ENCODE data around the gene CCDC157.

CCDC157 gene

GRCh38 chr22:30416837-30417236, 60.0 kb downstream of the CCDC157 start:
- Mint-ChIP-seq H3K9me3 (no peaks in the 10 kb centered on the region), H3K27ac (ENCODE audit: low read depth) (no peak overlapping the region), H3K36me3 (ENCODE audit: insufficient read depth) (peaks cover 19% of the 10 kb centered on the region), H3K4me3 (no peak overlapping the region), H3K27me3 (no peaks in the 10 kb centered on the region), H3K4me1 (peaks cover 10% of the 10 kb centered on the region)
- no peak for ATAC-seq (replicated peaks; ENCODE audit: extremely low read depth, poor library complexity, severe bottlenecking)
- DNase-seq (ENCODE audit: low spot score in 2 of 2), result no peak

GRCh38 chr22:30420347-30421125, 63.7 kb downstream of the CCDC157 start:
- H3K4me3 Mint-ChIP-seq, result no peak overlapping the region
- H3K27me3 Mint-ChIP-seq, result no peaks in the 10 kb centered on the region
- no peaks in the 10 kb centered on the region for H3K9me3 Mint-ChIP-seq
- no peak for DNase-seq (ENCODE audit: low spot score in 2 of 2)
- H3K4me1 Mint-ChIP-seq, result peaks cover 41% of the 10 kb centered on the region
- peaks cover 25% of the 10 kb centered on the region for H3K36me3 Mint-ChIP-seq (ENCODE audit: insufficient read depth)
- ATAC-seq (replicated peaks; ENCODE audit: extremely low read depth, poor library complexity, severe bottlenecking), result no peak
- H3K27ac Mint-ChIP-seq (ENCODE audit: low read depth), result no peak overlapping the region

GRCh38 chr22:30421695-30422480, 65.1 kb downstream of the CCDC157 start:
- Mint-ChIP-seq H3K9me3 (no peaks in the 10 kb centered on the region), H3K4me3 (peak overlapping the region; percentile 89), H3K27me3 (no peaks in the 10 kb centered on the region), H3K36me3 (ENCODE audit: insufficient read depth) (peaks cover 21% of the 10 kb centered on the region), H3K27ac (ENCODE audit: low read depth) (peak overlapping the region; percentile 97), H3K4me1 (peaks cover 54% of the 10 kb centered on the region)
- ATAC-seq (replicated peaks; ENCODE audit: extremely low read depth, poor library complexity, severe bottlenecking), result no peak
- DNase-seq (ENCODE audit: low spot score in 2 of 2), result no peak

- peak overlapping the region; percentile 89 for H3K4me3 Mint-ChIP-seq
Observed at GRCh38 chr22:30422481-30423300, 65.9 kb downstream of the CCDC157 start.

GRCh38 chr22:30423301-30423958, 66.6 kb downstream of the CCDC157 start:
- H3K27ac Mint-ChIP-seq (ENCODE audit: low read depth), result peak overlapping the region; percentile 97
- peak overlapping the region; percentile 89 for H3K4me3 Mint-ChIP-seq
- DNase-seq (ENCODE audit: low spot score in 2 of 2) (no peak), ATAC-seq (replicated peaks; ENCODE audit: extremely low read depth, poor library complexity, severe bottlenecking) (no peak)
- no peaks in the 10 kb centered on the region for H3K27me3 Mint-ChIP-seq
- H3K36me3 Mint-ChIP-seq (ENCODE audit: insufficient read depth), result peaks cover 18% of the 10 kb centered on the region
- no peaks in the 10 kb centered on the region for H3K9me3 Mint-ChIP-seq
- peaks cover 59% of the 10 kb centered on the region for H3K4me1 Mint-ChIP-seq

More at GRCh38 chr22:30422481-30423300, 65.9 kb downstream of the CCDC157 start:
- no peaks in the 10 kb centered on the region for H3K9me3 Mint-ChIP-seq
- peaks cover 18% of the 10 kb centered on the region for H3K36me3 Mint-ChIP-seq (ENCODE audit: insufficient read depth)
- peak overlapping the region; percentile 97 for H3K27ac Mint-ChIP-seq (ENCODE audit: low read depth)
- no peak for ATAC-seq (replicated peaks; ENCODE audit: extremely low read depth, poor library complexity, severe bottlenecking)
- no peaks in the 10 kb centered on the region for H3K27me3 Mint-ChIP-seq
- peaks cover 59% of the 10 kb centered on the region for H3K4me1 Mint-ChIP-seq
- no peak for DNase-seq (ENCODE audit: low spot score in 2 of 2)

- DNase-seq (ENCODE audit: low spot score in 2 of 2), result peak; percentile 92 to 97
- H3K4me1 Mint-ChIP-seq, result peaks cover 59% of the 10 kb centered on the region
- peak; percentile 85 for ATAC-seq (replicated peaks; ENCODE audit: extremely low read depth, poor library complexity, severe bottlenecking)
- peak overlapping the region; percentile 89 for H3K4me3 Mint-ChIP-seq
- peaks cover 20% of the 10 kb centered on the region for H3K36me3 Mint-ChIP-seq (ENCODE audit: insufficient read depth)
- H3K27ac Mint-ChIP-seq (ENCODE audit: low read depth), result peak overlapping the region; percentile 97
- H3K9me3 Mint-ChIP-seq, result no peaks in the 10 kb centered on the region
- H3K27me3 Mint-ChIP-seq, result no peaks in the 10 kb centered on the region
Observed at GRCh38 chr22:30423959-30424533, 67.2 kb downstream of the CCDC157 start.

GRCh38 chr22:30424534-30425326, 67.9 kb downstream of the CCDC157 start:
- peak overlapping the region; percentile 89 for H3K4me3 Mint-ChIP-seq
- peaks cover 20% of the 10 kb centered on the region for H3K36me3 Mint-ChIP-seq (ENCODE audit: insufficient read depth)
- H3K27ac Mint-ChIP-seq (ENCODE audit: low read depth), result peak overlapping the region; percentile 97
- ATAC-seq (replicated peaks; ENCODE audit: extremely low read depth, poor library complexity, severe bottlenecking), result peak; percentile 1
- no peaks in the 10 kb centered on the region for H3K9me3 Mint-ChIP-seq
- no peaks in the 10 kb centered on the region for H3K27me3 Mint-ChIP-seq
- DNase-seq (ENCODE audit: low spot score in 2 of 2), result no peak
- H3K4me1 Mint-ChIP-seq, result peaks cover 59% of the 10 kb centered on the region

- H3K4me1 Mint-ChIP-seq, result peaks cover 59% of the 10 kb centered on the region
- no peaks in the 10 kb centered on the region for H3K27me3 Mint-ChIP-seq
- peaks cover 20% of the 10 kb centered on the region for H3K36me3 Mint-ChIP-seq (ENCODE audit: insufficient read depth)
- H3K9me3 Mint-ChIP-seq, result no peaks in the 10 kb centered on the region
- ATAC-seq (replicated peaks; ENCODE audit: extremely low read depth, poor library complexity, severe bottlenecking), result no peak
- no peak for DNase-seq (ENCODE audit: low spot score in 2 of 2)
- H3K4me3 Mint-ChIP-seq, result peak overlapping the region; percentile 89
- peak overlapping the region; percentile 97 for H3K27ac Mint-ChIP-seq (ENCODE audit: low read depth)
Observed at GRCh38 chr22:30425327-30425615, 68.5 kb downstream of the CCDC157 start.

GRCh38 chr22:30425616-30426387, 69.0 kb downstream of the CCDC157 start, which contains the start of gene MTFP1:
Gene MTFP1, plus strand, starts transcription at chr22:30425768. Its CDS starts 112 bp downstream, at chr22:30425880.
- DNase-seq (ENCODE audit: low spot score in 2 of 2) (peak; percentile 39 to 40), ATAC-seq (replicated peaks; ENCODE audit: extremely low read depth, poor library complexity, severe bottlenecking) (peak; percentile 4)
- Mint-ChIP-seq H3K4me3 (peak within 1 kb of the TSS; percentile 89), H3K27me3 (no peaks in the 10 kb centered on the region), H3K27ac (ENCODE audit: low read depth) (peak within 1 kb of the TSS; percentile 97), H3K36me3 (ENCODE audit: insufficient read depth) (peaks cover 19% of the 10 kb centered on the region), H3K9me3 (no peaks in the 10 kb centered on the region), H3K4me1 (peaks cover 53% of the 10 kb centered on the region)
